Suprapubic skin (tissue), 4 donors: Measurements from ENCODE around the gene SEPTIN8. TPM values are rescaled to one million over a fixed set of nuclear protein-coding genes. Genes with fewer than 3 reads are reported as not detected.
A peak's percentile ranks its signal among the peaks of the same experiment; 100 is the strongest.

Experiments used
- DNase-seq, 2 donors: peaks; one replicate each; pipeline ENCODE4 v3.0.0-alpha.2; 2019; ENCODE audit warnings: low spot score in 2 of 2
- H3K27ac ChIP-seq: fragments of 200-600 bp; sonication (generic); one replicate; pipeline ENCODE4 v1.5.1; 2019
- H3K27me3 ChIP-seq: fragments of 200-600 bp; sonication (generic); one replicate; pipeline ENCODE4 v1.5.1; 2019
- H3K36me3 ChIP-seq: fragments of 200-600 bp; sonication (generic); one replicate; pipeline ENCODE4 v1.5.1; 2019
- H3K4me1 ChIP-seq: fragments of 200-600 bp; sonication (generic); one replicate; pipeline ENCODE4 v1.5.1; 2019
- H3K4me3 ChIP-seq: fragments of 200-600 bp; sonication (generic); one replicate; pipeline ENCODE4 v1.5.1; 2019; ENCODE audit warnings: mild to moderate bottlenecking
- H3K9me3 ChIP-seq: fragments of 200-600 bp; sonication (generic); one replicate; pipeline ENCODE4 v1.5.1; 2019
- EP300 ChIP-seq: sonication (generic); formaldehyde crosslinking; IDR thresholded peaks from one replicate; pipeline ENCODE4 v1.6.1; 2017; ENCODE audit warnings: antibody characterized with exemption
- POLR2A ChIP-seq, 2 donors: fragments of 450-650 bp; IDR thresholded peaks; one replicate each; pipeline ENCODE4 v1.6.1; 2017; ENCODE audit warnings: antibody characterized with exemption in 2 of 2, mild to moderate bottlenecking in 2 of 2, moderate library complexity in 2 of 2
- POLR2AphosphoS5 ChIP-seq, 3 donors: sonication (generic); formaldehyde crosslinking; IDR thresholded peaks; one replicate each; pipeline ENCODE4 v1.6.1; 2017; ENCODE audit warnings: antibody characterized with exemption in 3 of 3
- WGBS: methylation state at CpG from one replicate; pipeline ENCODE4 v1.1.5; 2018; 5-methylcytosine and 5-hydroxymethylcytosine counted together
- total RNA-seq, 4 donors: library from RNA; depleted of rRNA; stranded (reverse); fragments of >200 nt; gene quantifications; one replicate each; pipeline ENCODE4 v1.1.0, GENCODE V29; 2016
- TF ChIP-seq, protein P1 (sequence below), 2 donors: fragments of 200-600 bp in 1 of 2; fragments of 450-650 bp in 1 of 2; sonication (generic) in 1 of 2; IDR thresholded peaks; one replicate each; pipeline ENCODE4 v1.5.1; 2016 to 2019; ENCODE audit warnings: antibody characterized with exemption in 2 of 2, mild to moderate bottlenecking in 1 of 2, moderate library complexity in 1 of 2

SEPTIN8 gene
- total RNA-seq, 4 donors from 2014 or later = 75.9 to 85.0 (median 80.8) TPM

DNA sequence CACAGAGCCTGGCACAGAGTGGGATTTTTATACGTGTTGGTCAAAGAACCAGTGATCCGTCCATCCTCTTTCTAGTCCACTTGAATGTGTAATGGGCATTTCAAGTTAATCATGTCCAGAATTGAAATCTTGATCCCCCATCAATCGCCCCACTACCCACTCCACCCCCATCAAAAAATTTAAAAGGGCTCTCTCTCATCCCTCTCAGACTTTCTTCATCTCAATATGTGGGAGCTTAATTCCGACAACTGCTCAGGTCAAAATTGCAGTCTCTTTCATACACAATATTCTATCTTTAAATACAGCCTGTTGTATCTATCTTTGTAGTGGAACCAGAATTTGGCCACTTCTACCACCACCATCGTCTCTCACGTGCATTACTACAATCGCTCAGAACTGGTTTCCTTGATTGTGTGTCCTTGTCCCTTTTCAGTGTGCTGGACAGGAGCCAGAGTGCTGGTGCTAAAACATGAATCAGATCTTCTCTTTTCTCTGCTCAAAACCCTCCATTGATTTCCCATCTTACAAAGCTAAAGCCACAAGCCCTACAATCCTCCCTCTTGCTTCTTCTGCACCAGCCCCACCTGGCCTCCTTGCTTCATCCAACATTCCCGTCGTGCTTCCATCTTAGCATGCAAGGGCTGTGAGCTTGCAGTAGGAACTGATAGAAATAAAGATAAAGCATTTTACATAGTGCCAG, 38.9 kb downstream of the SEPTIN8 start:
- DNase-seq = no peak

DNA sequence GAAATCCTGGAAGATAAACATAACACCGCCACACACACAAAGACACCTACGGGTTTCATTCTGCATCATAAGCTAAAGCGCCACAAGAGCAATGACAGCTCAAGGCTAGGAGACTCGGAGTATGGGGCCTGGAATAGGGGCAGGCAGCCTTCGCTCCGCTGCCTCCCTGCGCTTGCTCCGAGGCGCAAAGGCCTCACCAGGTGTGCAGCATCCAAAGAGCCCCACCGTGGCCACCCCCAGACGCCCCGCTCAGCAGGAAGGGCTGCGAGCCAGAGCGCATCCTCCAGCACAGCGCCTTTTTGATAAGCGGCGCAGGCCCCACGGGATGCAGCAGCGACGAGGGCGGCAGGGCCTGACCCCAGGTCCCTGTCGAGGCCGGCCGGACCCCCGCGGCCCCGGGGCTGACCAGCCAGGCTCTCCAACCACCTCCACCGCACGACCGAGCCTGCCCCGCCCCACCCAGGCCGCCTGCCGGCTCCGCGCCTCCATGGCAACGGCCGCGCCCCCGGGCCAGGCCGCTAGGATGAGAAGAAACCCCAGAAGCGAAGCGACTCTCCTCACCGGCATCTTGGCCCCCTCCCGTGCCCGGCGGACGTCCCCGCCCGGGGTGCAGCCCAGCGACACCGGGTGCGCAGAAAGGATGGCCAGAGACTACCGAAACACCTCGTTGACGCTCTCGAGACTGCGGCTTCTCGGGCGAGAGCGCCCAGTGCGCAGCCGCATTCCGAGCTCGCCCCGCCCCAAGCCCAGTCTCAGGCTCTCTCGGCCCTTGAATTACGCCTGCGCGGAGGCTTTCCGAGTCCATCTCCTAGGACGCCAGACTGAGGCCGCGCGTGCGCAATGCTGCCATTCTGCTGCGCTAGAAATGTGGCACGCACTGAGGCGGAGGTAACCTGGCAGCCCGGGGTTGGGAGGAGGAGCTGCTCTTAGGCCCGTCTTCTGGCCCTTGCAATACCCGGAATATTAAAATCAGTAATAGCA, 39.9 kb downstream of the SEPTIN8 start, which contains the start of gene KIF3A:
TSS of gene KIF3A (minus strand) at position 694 of the 981 bp plus-strand sequence. CDS start at position 567, 127 bp downstream.
- under 1% methylated on average over 26 of the region's 81 CpGs for WGBS

More for the DNA sequence above, 38.9 kb downstream of the SEPTIN8 start:
- TF ChIP-seq POLR2A (IDR thresholded peaks at IDR 0.05) (no peak), POLR2AphosphoS5 (IDR thresholded peaks at IDR 0.05) (no peak), EP300 (no peak)
- TF ChIP-seq, protein P1, sequence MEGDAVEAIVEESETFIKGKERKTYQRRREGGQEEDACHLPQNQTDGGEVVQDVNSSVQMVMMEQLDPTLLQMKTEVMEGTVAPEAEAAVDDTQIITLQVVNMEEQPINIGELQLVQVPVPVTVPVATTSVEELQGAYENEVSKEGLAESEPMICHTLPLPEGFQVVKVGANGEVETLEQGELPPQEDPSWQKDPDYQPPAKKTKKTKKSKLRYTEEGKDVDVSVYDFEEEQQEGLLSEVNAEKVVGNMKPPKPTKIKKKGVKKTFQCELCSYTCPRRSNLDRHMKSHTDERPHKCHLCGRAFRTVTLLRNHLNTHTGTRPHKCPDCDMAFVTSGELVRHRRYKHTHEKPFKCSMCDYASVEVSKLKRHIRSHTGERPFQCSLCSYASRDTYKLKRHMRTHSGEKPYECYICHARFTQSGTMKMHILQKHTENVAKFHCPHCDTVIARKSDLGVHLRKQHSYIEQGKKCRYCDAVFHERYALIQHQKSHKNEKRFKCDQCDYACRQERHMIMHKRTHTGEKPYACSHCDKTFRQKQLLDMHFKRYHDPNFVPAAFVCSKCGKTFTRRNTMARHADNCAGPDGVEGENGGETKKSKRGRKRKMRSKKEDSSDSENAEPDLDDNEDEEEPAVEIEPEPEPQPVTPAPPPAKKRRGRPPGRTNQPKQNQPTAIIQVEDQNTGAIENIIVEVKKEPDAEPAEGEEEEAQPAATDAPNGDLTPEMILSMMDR (IDR thresholded peaks at IDR 0.05) = no peak
- Histone ChIP-seq H3K27ac (no peak overlapping the region), H3K9me3 (no peaks in the 10 kb centered on the region), H3K4me3 (peak overlapping the region; percentile 90), H3K27me3 (peaks cover 7% of the 10 kb centered on the region), H3K36me3 (no peaks in the 10 kb centered on the region), H3K4me1 (peaks cover 16% of the 10 kb centered on the region)
- 75% methylated on average over 9 of the region's 9 CpGs for WGBS

DNA sequence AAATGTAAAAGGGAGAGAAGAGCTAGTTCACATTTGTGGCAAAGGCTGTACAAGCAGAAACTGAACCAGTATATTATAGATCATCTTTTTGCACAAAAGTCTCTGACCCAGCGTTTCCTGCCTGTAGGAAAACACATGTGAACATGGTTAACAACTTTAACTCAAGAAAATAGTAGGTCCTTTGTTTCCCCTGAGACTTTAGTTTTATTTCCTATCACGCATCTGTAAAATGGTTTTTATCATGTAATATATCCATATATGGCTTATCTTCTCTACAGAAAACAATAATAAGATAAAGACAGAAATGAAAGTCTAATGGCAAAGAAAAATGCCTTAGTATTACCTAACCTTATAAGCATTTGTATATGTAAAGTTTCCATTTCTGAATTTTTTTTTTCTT, 42.4 kb downstream of the SEPTIN8 start:
- Histone ChIP-seq H3K27me3 (no peaks in the 10 kb centered on the region), H3K9me3 (no peaks in the 10 kb centered on the region), H3K4me3 (no peak overlapping the region), H3K4me1 (peaks cover 16% of the 10 kb centered on the region), H3K27ac (no peak overlapping the region), H3K36me3 (no peaks in the 10 kb centered on the region)
- TF ChIP-seq, protein P1 (IDR thresholded peaks at IDR 0.05) = no peak
- no peak for DNase-seq
- 81% methylated on average over 2 of the region's 2 CpGs for WGBS

More for the DNA sequence above, 39.9 kb downstream of the SEPTIN8 start, which contains the start of gene KIF3A:
- Histone ChIP-seq H3K9me3 (no peaks in the 10 kb centered on the region), H3K27me3 (peaks cover 1% of the 10 kb centered on the region), H3K36me3 (no peaks in the 10 kb centered on the region), H3K27ac (peak within 1 kb of the TSS; percentile 46), H3K4me3 (peak within 1 kb of the TSS; percentile 90), H3K4me1 (peaks cover 16% of the 10 kb centered on the region)
- peak; percentile 96 to 97 for DNase-seq
- no peak for TF ChIP-seq EP300
- TF ChIP-seq, protein P1 (IDR thresholded peaks at IDR 0.05) = peak; percentile 17 to 36

DNA sequence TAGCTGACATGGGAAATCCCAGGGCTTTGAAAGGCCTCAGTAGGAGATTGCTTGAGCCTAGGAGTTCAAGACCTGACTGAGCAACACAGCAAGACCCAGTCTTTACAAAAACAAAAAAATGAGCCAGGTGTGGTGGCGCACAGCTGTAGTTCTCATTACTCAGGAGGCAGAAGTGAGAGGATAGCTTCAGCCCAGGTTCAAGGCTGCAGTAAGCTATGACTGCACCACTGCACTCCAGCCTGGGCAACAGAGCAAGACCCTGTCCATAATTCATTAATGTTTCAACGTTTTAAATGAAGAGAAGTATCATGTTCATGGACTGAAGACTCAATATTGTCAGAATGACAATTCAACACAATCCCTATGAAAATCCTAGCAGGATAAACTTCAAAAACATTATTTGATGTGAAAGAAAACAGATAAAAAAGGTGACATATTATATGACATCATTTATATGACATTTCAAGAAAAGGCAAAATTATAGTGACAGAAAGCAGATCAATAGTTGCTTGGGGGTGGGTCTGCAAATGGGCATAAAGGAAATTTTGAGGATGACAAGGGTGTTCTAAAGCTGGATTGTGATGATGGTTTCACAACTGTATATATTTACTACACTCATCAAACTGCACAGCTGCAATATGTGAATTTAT, 43.4 kb downstream of the SEPTIN8 start:
- WGBS = 85% methylated on average over 2 of the region's 2 CpGs
- no peak overlapping the region for H3K4me3 ChIP-seq
- no peaks in the 10 kb centered on the region for H3K27me3 ChIP-seq
- no peak for DNase-seq
- TF ChIP-seq, protein P1 (IDR thresholded peaks at IDR 0.05) = no peak
- H3K27ac ChIP-seq = no peak overlapping the region
- H3K36me3 ChIP-seq = no peaks in the 10 kb centered on the region
- peaks cover 16% of the 10 kb centered on the region for H3K4me1 ChIP-seq
- no peaks in the 10 kb centered on the region for H3K9me3 ChIP-seq
